Glutamatergic neuron (in vitro differentiated cells): ENCODE measurements around the gene LSG1. TPM values are rescaled to one million over a fixed set of nuclear protein-coding genes. Genes with fewer than 3 reads are reported as not detected.

Source experiments
- DNase-seq: peaks from one replicate; pipeline ENCODE4 v3.0.0; 2022
- H3K27ac Mint-ChIP-seq: one replicate; pipeline ENCODE4 v1.8.0; 2020; ENCODE audit warnings: mild to moderate bottlenecking, mixed read lengths, inconsistent platforms; ENCODE audit not compliant: unreplicated experiment
- H3K27me3 Mint-ChIP-seq: one replicate; pipeline ENCODE4 v1.8.0; 2020; ENCODE audit warnings: mild to moderate bottlenecking, moderate library complexity, mixed read lengths, inconsistent platforms; ENCODE audit not compliant: unreplicated experiment
- H3K36me3 Mint-ChIP-seq: one replicate; pipeline ENCODE4 v1.8.0; 2020; ENCODE audit warnings: mild to moderate bottlenecking, mixed read lengths, inconsistent platforms; ENCODE audit not compliant: unreplicated experiment
- H3K4me1 Mint-ChIP-seq: one replicate; pipeline ENCODE4 v1.8.0; 2020; ENCODE audit warnings: mild to moderate bottlenecking, low read depth, mixed read lengths, inconsistent platforms; ENCODE audit not compliant: unreplicated experiment
- H3K4me3 Mint-ChIP-seq: one replicate; pipeline ENCODE4 v1.8.0; 2020; ENCODE audit warnings: mild to moderate bottlenecking, mixed read lengths, inconsistent platforms; ENCODE audit not compliant: unreplicated experiment
- H3K9me3 Mint-ChIP-seq: one replicate; pipeline ENCODE4 v1.8.0; 2020; ENCODE audit warnings: mild to moderate bottlenecking, moderate library complexity, mixed read lengths, inconsistent platforms; ENCODE audit not compliant: unreplicated experiment
- total RNA-seq: library from RNA; stranded (reverse); fragmentation: NEBNext Ultra II Directional; extraction: Animal tissue kit (Norgen Biotek cat#: 25700); gene quantifications from one replicate; pipeline ENCODE4 v1.2.1, GENCODE V29; 2021; ENCODE audit not compliant: unreplicated experiment
- TF ChIP-seq, protein P1 (sequence below): fragments of 200-600 bp; sonication (generic); IDR thresholded peaks from one replicate; pipeline ENCODE4 v1.5.0; 2021; ENCODE audit not compliant: partially characterized antibody, unreplicated experiment

The LSG1 gene
- total RNA-seq, 1 donor from 2014 or later, result 26.5 TPM

- H3K4me3 Mint-ChIP-seq, result no peak overlapping the region
- peaks cover under 1% of the 10 kb centered on the region for H3K9me3 Mint-ChIP-seq
- H3K4me1 Mint-ChIP-seq, result peaks cover 10% of the 10 kb centered on the region
- H3K27ac Mint-ChIP-seq, result no peak overlapping the region
- peaks cover 3% of the 10 kb centered on the region for H3K36me3 Mint-ChIP-seq
- DNase-seq, result no peak
- TF ChIP-seq, protein P1, sequence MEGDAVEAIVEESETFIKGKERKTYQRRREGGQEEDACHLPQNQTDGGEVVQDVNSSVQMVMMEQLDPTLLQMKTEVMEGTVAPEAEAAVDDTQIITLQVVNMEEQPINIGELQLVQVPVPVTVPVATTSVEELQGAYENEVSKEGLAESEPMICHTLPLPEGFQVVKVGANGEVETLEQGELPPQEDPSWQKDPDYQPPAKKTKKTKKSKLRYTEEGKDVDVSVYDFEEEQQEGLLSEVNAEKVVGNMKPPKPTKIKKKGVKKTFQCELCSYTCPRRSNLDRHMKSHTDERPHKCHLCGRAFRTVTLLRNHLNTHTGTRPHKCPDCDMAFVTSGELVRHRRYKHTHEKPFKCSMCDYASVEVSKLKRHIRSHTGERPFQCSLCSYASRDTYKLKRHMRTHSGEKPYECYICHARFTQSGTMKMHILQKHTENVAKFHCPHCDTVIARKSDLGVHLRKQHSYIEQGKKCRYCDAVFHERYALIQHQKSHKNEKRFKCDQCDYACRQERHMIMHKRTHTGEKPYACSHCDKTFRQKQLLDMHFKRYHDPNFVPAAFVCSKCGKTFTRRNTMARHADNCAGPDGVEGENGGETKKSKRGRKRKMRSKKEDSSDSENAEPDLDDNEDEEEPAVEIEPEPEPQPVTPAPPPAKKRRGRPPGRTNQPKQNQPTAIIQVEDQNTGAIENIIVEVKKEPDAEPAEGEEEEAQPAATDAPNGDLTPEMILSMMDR, result no peak
- no peaks in the 10 kb centered on the region for H3K27me3 Mint-ChIP-seq
Measured at GRCh38 chr3:194647747-194648146, 24.2 kb downstream of the LSG1 start.

GRCh38 chr3:194642769-194643168, 29.2 kb downstream of the LSG1 start:
- H3K4me1 Mint-ChIP-seq, result peaks cover 10% of the 10 kb centered on the region
- H3K36me3 Mint-ChIP-seq, result no peaks in the 10 kb centered on the region
- TF ChIP-seq, protein P1, result no peak
- H3K27ac Mint-ChIP-seq, result no peak overlapping the region
- no peaks in the 10 kb centered on the region for H3K9me3 Mint-ChIP-seq
- DNase-seq, result no peak
- H3K27me3 Mint-ChIP-seq, result no peaks in the 10 kb centered on the region
- no peak overlapping the region for H3K4me3 Mint-ChIP-seq

DNA sequence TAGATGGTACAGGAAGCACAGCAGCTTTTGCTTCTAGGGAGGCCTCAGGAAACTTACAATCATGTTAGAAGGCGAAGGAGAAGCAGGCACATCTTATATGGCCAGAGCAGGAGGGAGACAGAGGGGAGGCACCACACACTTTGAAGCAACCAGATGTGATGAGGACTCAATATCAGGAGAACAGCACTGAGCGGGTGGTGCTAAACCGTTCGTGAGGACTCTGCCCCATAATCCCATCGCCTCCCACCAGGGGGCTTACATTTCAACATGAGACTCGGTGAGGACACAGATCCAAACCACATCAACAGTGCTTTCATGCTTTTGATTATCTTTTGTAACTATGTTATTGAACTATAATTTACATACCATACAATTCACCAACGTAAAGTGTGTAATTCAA, 31.2 kb downstream of the LSG1 start:
- TF ChIP-seq, protein P1, result peak; percentile 57
- Mint-ChIP-seq H3K9me3 (no peaks in the 10 kb centered on the region), H3K4me3 (no peak overlapping the region), H3K36me3 (no peaks in the 10 kb centered on the region), H3K27me3 (no peaks in the 10 kb centered on the region), H3K4me1 (peaks cover 10% of the 10 kb centered on the region), H3K27ac (no peak overlapping the region)
- DNase-seq, result peak; percentile 67

- H3K27ac Mint-ChIP-seq, result no peak overlapping the region
- no peak overlapping the region for H3K4me3 Mint-ChIP-seq
Measured at GRCh38 chr3:194638991-194639605, 32.9 kb downstream of the LSG1 start.

More at GRCh38 chr3:194638991-194639605, 32.9 kb downstream of the LSG1 start:
- DNase-seq, result no peak
- Mint-ChIP-seq H3K9me3 (no peaks in the 10 kb centered on the region), H3K36me3 (no peaks in the 10 kb centered on the region), H3K27me3 (no peaks in the 10 kb centered on the region), H3K4me1 (no peaks in the 10 kb centered on the region)
- TF ChIP-seq, protein P1, result no peak
